ENCODE measurements around the gene MRPL53. TPM values are rescaled to one million over a fixed set of nuclear protein-coding genes. Genes with fewer than 3 reads are reported as not detected.
A peak's percentile ranks its signal among the peaks of the same experiment; 100 is the strongest.

The MRPL53 gene
- total and polyA plus RNA-seq, 2 of the 13 experiments (the other 11 are each of a cell fraction or from before 2014, with no cell fraction given), result 34.3 to 51.9 TPM

GRCh38 chr2:74441690-74442482 lies 30.6 kb downstream of the MRPL53 start, which contains the start of gene RTKN (continued):
- TF ChIP-seq ZHX1 (CRISPR knock-in tag; IDR thresholded peaks at IDR 0.05; ENCODE audit: low read depth), result no peak
- TF ChIP-seq ZNF468 (CRISPR knock-in tag; IDR thresholded peaks at IDR 0.05), result no peak
- TF ChIP-seq NKX3-1 (CRISPR knock-in tag; IDR thresholded peaks at IDR 0.05), result no peak; the same call in none of the 2 replicates
- TF ChIP-seq ZFAT (CRISPR knock-in tag; conservative IDR thresholded peaks at IDR 0.05), result peak; percentile 12; the same call in 1 of the 2 replicates
- no peak; the same call in 1 of the 2 replicates for TF ChIP-seq ZNF256 (CRISPR knock-in tag; conservative IDR thresholded peaks at IDR 0.05)
- peak; percentile 75; the same call in 1 of the 2 replicates for TF ChIP-seq KDM4B (CRISPR knock-in tag; IDR thresholded peaks at IDR 0.05)
- no peak for TF ChIP-seq BATF2 (CRISPR knock-in tag; IDR thresholded peaks at IDR 0.05)
- TF ChIP-seq TCF7 (IDR thresholded peaks at IDR 0.05; ENCODE audit: low read depth), result no peak; the same call in 1 of the 2 replicates
- no peak; the same call in 1 of the 2 replicates for TF ChIP-seq HMG20B (CRISPR knock-in tag; conservative IDR thresholded peaks at IDR 0.05)
- TF ChIP-seq MNT (IDR thresholded peaks at IDR 0.05), result peak; percentile 13; the same call in 1 of the 2 replicates
- peak; percentile 93; the same call in 1 of the 2 replicates for TF ChIP-seq ZSCAN12 (CRISPR knock-in tag; IDR thresholded peaks at IDR 0.05)
- TF ChIP-seq GZF1 (CRISPR knock-in tag; IDR thresholded peaks at IDR 0.05), result peak; percentile 74
- no peak for TF ChIP-seq SNAPC4 (CRISPR knock-in tag; IDR thresholded peaks at IDR 0.05)
- 0 out of 2 replicates have a peak, but pooled peaks have one; percentile 59 for TF ChIP-seq CBFB (CRISPR knock-in tag; IDR thresholded peaks at IDR 0.05)
- TF ChIP-seq SRY (CRISPR knock-in tag; IDR thresholded peaks at IDR 0.05), result peak; percentile 78; the same call in 1 of the 2 replicates
- TF ChIP-seq GTF2F1 (IDR thresholded peaks at IDR 0.05; ENCODE audit: low read length), result peak; percentile 57; the same call in 1 of the 2 replicates
- TF ChIP-seq MED8 (CRISPR knock-in tag; IDR thresholded peaks at IDR 0.05; ENCODE audit: insufficient replicate concordance), result peak; percentile 53

Measured in HepG2 (cell line).